Endodermal cell (in vitro differentiated cells): Measurements from ENCODE around the gene TTC28. TPM values are rescaled to one million over a fixed set of nuclear protein-coding genes. Genes with fewer than 3 reads are reported as not detected.

ENCODE experiments used
- DNase-seq: peaks from one replicate; pipeline ENCODE4 v3.0.0-alpha.2; 2017
- H3K27ac ChIP-seq: 2 replicates; pipeline ENCODE4 v1.5.1; 2013; ENCODE audit warnings: mild to moderate bottlenecking, low read depth, low read length, moderate library complexity
- H3K27me3 ChIP-seq: 2 replicates; pipeline ENCODE4 v1.6.1; 2013; ENCODE audit warnings: mild to moderate bottlenecking, low read length, moderate library complexity; ENCODE audit not compliant: insufficient read depth, control insufficient read depth, poor library complexity, severe bottlenecking
- H3K36me3 ChIP-seq: 2 replicates; pipeline ENCODE4 v1.7.0; 2013; ENCODE audit warnings: mild to moderate bottlenecking, low read length, moderate library complexity; ENCODE audit not compliant: control insufficient read depth, insufficient read depth
- H3K4me1 ChIP-seq: one replicate; pipeline ENCODE4 v1.7.0; 2013; ENCODE audit warnings: low read length; ENCODE audit not compliant: control insufficient read depth, insufficient read depth
- H3K4me3 ChIP-seq: 2 replicates; pipeline ENCODE4 v1.5.1; 2013; ENCODE audit warnings: mild to moderate bottlenecking, low read length, moderate library complexity
- H3K9ac ChIP-seq: 2 replicates; pipeline ENCODE4 v1.6.1; 2013; ENCODE audit warnings: mild to moderate bottlenecking, low read length, moderate library complexity; ENCODE audit not compliant: poor library complexity, severe bottlenecking; ENCODE audit errors: extremely low read depth
- H3K9me3 ChIP-seq: 2 replicates; pipeline ENCODE4 v1.6.1; 2013; ENCODE audit warnings: mild to moderate bottlenecking, low read length, moderate library complexity; ENCODE audit not compliant: control insufficient read depth
- H3K27ac Mint-ChIP-seq: 2 replicates; pipeline ENCODE4 v1.8.0; 2020; ENCODE audit warnings: mixed read lengths
- H3K27me3 Mint-ChIP-seq: 2 replicates; pipeline ENCODE4 v1.8.0; 2021; ENCODE audit warnings: mild to moderate bottlenecking, mixed read lengths; ENCODE audit not compliant: insufficient read depth
- H3K36me3 Mint-ChIP-seq: 2 replicates; pipeline ENCODE4 v1.8.0; 2020; ENCODE audit warnings: low read depth, mixed read lengths
- H3K4me1 Mint-ChIP-seq: 2 replicates; pipeline ENCODE4 v1.8.0; 2020; ENCODE audit warnings: mixed read lengths
- H3K4me3 Mint-ChIP-seq: 2 replicates; pipeline ENCODE4 v1.8.0; 2020; ENCODE audit warnings: mild to moderate bottlenecking, moderate library complexity, mixed read lengths
- H3K9me3 Mint-ChIP-seq: 2 replicates; pipeline ENCODE4 v1.8.0; 2020; ENCODE audit warnings: mild to moderate bottlenecking, mixed read lengths
- CTCF ChIP-seq: fragments of 200-600 bp; sonication (generic); conservative IDR thresholded peaks from 2 replicates; pipeline ENCODE4 v1.5.0; 2021; ENCODE audit warnings: antibody characterized with exemption, mild to moderate bottlenecking
- WGBS, 2 experiments: methylation state at CpG; one replicate each; pipeline versions ENCODE4 v1.1.5 to v1.1.7; 2013; ENCODE audit warnings: missing lambda C conversion rate in 2 of 2, mixed read lengths in 1 of 2; ENCODE audit not compliant: insufficient coverage in 1 of 2, insufficient read length in 1 of 2; 5-methylcytosine and 5-hydroxymethylcytosine counted together
- total RNA-seq, 2 donors: library from RNA; stranded (reverse); fragmentation: NEBNext Ultra II Directional in 1 of 2; extraction: Animal tissue kit (Norgen Biotek cat#: 25700) in 1 of 2; gene quantifications; 2 replicates in 1 of 2; 3 replicates in 1 of 2; pipeline ENCODE4 v1.2.1, GENCODE V29; 2021

Gene TTC28
- total RNA-seq, 2 donors from 2014 or later, result 28.6 to 34.0 TPM

- Mint-ChIP-seq H3K27ac (no peak overlapping the region), H3K36me3 (peaks cover 28% of the 10 kb centered on the region), H3K4me3 (no peak overlapping the region)
These were observed 318.7 kb downstream of the TTC28 start for GRCh38 chr22:28360939-28361338.

GRCh38 chr22:28358312-28358711, 321.3 kb downstream of the TTC28 start:
- Mint-ChIP-seq H3K4me1 (peaks cover 11% of the 10 kb centered on the region), H3K36me3 (peaks cover 15% of the 10 kb centered on the region), H3K9me3 (peaks cover 22% of the 10 kb centered on the region), H3K4me3 (no peak overlapping the region), H3K27ac (no peak overlapping the region), H3K27me3 (no peaks in the 10 kb centered on the region)
- Histone ChIP-seq H3K9ac (no peak overlapping the region), H3K9me3 (peaks cover 21% of the 10 kb centered on the region), H3K4me3 (no peak overlapping the region), H3K27ac (no peak overlapping the region), H3K36me3 (no peaks in the 10 kb centered on the region), H3K4me1 (no peaks in the 10 kb centered on the region), H3K27me3 (no peaks in the 10 kb centered on the region)
- WGBS, 2 experiments, result 90 to 94% methylated on average over 2 of the region's 2 CpGs
- DNase-seq, result no peak
- no peak for TF ChIP-seq CTCF

More at GRCh38 chr22:28360939-28361338, 318.7 kb downstream of the TTC28 start:
- no peaks in the 10 kb centered on the region for H3K27me3 ChIP-seq
- H3K9ac ChIP-seq, result no peak overlapping the region
- Mint-ChIP-seq H3K27me3 (no peaks in the 10 kb centered on the region), H3K4me1 (peaks cover 6% of the 10 kb centered on the region), H3K9me3 (peaks cover 38% of the 10 kb centered on the region)
- H3K4me3 ChIP-seq, result no peak overlapping the region
- H3K36me3 ChIP-seq, result no peaks in the 10 kb centered on the region
- H3K4me1 ChIP-seq, result no peaks in the 10 kb centered on the region
- no peak for TF ChIP-seq CTCF
- DNase-seq, result no peak
- peaks cover 34% of the 10 kb centered on the region for H3K9me3 ChIP-seq
- no peak overlapping the region for H3K27ac ChIP-seq

- H3K9ac ChIP-seq, result no peak overlapping the region
- H3K4me1 ChIP-seq, result peaks cover 3% of the 10 kb centered on the region
- no peak overlapping the region for H3K4me3 ChIP-seq
- no peak for DNase-seq
- Mint-ChIP-seq H3K4me3 (no peak overlapping the region), H3K9me3 (peaks cover 11% of the 10 kb centered on the region), H3K27ac (no peak overlapping the region), H3K27me3 (no peaks in the 10 kb centered on the region), H3K4me1 (peaks cover 13% of the 10 kb centered on the region), H3K36me3 (peaks cover 5% of the 10 kb centered on the region)
- no peak overlapping the region for H3K27ac ChIP-seq
- H3K36me3 ChIP-seq, result no peaks in the 10 kb centered on the region
- WGBS, 2 experiments, result 86% methylated on average over 1 of the region's 1 CpG
- no peaks in the 10 kb centered on the region for H3K27me3 ChIP-seq
- TF ChIP-seq CTCF, result no peak
- H3K9me3 ChIP-seq, result peaks cover 10% of the 10 kb centered on the region
These were observed 322.4 kb downstream of the TTC28 start for GRCh38 chr22:28357193-28357592.
